GM12865 (cell line): ENCODE measurements around the gene FAM131A.

Experiments used
- DNase-seq: peaks from one replicate; pipeline ENCODE4 v3.0.0; 2010; ENCODE audit warnings: low read depth
- H3K4me3 ChIP-seq: 2 replicates; pipeline ENCODE4 v1.5.1; 2011; ENCODE audit warnings: mild to moderate bottlenecking, low read depth, low read length, control low read depth
- CTCF ChIP-seq: IDR thresholded peaks from 2 replicates; pipeline ENCODE4 v1.5.1; 2011; ENCODE audit warnings: low read length, control low read depth, low read depth, inconsistent platforms; ENCODE audit not compliant: insufficient read depth; ENCODE audit errors: missing control alignments

The FAM131A gene

GRCh38 chr3:184345317-184346144, 8.1 kb downstream of the FAM131A start:
- H3K4me3 ChIP-seq: no peak overlapping the region

GRCh38 chr3:184346480-184347190, 9.2 kb downstream of the FAM131A start:
- DNase-seq: no peak
- no peak overlapping the region for H3K4me3 ChIP-seq
- no peak for TF ChIP-seq CTCF

More at GRCh38 chr3:184345317-184346144, 8.1 kb downstream of the FAM131A start:
- TF ChIP-seq CTCF: peak; percentile 38
- peak; percentile 55 for DNase-seq

- DNase-seq: no peak
- H3K4me3 ChIP-seq: no peak overlapping the region
- TF ChIP-seq CTCF: no peak
Observed at GRCh38 chr3:184347321-184348056, 10.1 kb downstream of the FAM131A start.

GRCh38 chr3:184348057-184348382, 10.6 kb downstream of the FAM131A start:
- DNase-seq: no peak
- no peak for TF ChIP-seq CTCF
- no peak overlapping the region for H3K4me3 ChIP-seq

- no peak for TF ChIP-seq CTCF
- no peak for DNase-seq
Observed at GRCh38 chr3:184349563-184350470, 12.4 kb downstream of the FAM131A start.

GRCh38 chr3:184350618-184351017, 13.2 kb downstream of the FAM131A start:
- no peak for TF ChIP-seq CTCF
- H3K4me3 ChIP-seq: no peak overlapping the region
- DNase-seq: no peak

More at GRCh38 chr3:184349563-184350470, 12.4 kb downstream of the FAM131A start:
- H3K4me3 ChIP-seq: no peak overlapping the region
